GOT3 (cell line): ENCODE measurements around the gene TTC29.

Source experiments
- DNase-seq: peaks from one replicate; lab custom pipeline; 2025; ENCODE audit warnings: mixed read lengths; lab: John Stamatoyannopoulos, UW

TTC29 gene, protein sequence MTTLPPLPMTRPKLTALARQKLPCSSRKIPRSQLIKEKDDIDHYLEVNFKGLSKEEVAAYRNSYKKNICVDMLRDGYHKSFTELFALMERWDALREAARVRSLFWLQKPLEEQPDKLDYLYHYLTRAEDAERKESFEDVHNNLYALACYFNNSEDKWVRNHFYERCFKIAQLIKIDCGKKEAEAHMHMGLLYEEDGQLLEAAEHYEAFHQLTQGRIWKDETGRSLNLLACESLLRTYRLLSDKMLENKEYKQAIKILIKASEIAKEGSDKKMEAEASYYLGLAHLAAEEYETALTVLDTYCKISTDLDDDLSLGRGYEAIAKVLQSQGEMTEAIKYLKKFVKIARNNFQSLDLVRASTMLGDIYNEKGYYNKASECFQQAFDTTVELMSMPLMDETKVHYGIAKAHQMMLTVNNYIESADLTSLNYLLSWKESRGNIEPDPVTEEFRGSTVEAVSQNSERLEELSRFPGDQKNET

DNA sequence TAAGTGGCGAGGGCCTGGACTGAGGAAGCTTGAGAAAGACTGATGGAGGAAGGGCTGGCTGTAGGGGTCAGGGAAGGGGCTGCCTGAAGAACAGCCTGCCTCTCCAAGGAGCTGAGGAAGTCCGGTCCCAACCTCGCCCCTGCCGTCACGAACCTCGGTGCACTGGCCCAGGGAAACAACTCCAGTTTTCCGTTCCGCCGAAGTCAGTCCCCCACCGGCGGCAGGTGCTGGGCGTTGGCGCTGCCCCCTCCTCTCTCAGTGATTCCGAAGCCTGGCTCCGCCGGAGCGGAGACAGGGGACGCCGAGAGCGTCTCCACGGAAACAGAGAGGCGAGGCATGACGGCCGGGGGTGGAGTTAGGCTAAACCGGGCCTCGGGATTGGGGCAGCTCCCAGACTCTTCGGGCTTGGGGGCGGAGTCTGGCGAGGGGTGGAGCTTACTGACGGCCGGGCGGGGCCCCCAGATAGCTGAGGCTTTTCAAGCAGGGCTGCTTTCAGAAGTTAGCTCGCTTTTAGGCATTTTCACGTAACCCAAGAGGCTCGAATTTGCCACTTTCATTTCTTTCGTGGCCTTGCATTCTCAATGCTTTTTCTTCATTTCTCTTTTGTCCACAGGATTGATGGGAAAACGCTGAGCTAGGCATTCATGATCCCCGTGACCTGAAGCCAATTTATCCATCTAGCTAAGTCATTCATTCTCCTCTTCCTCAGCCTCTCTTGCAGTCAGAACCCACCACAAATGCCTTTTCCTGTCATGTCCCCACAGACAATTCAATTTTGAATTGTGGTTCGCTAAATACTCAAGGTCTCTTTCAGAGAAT, at the start of gene TTC29:
TSS of gene TTC29 (minus strand) at position 309 of the 819 bp plus-strand sequence. CDS start 5,969 bp downstream, outside the sequence.
- peak; percentile 43 for DNase-seq

DNA sequence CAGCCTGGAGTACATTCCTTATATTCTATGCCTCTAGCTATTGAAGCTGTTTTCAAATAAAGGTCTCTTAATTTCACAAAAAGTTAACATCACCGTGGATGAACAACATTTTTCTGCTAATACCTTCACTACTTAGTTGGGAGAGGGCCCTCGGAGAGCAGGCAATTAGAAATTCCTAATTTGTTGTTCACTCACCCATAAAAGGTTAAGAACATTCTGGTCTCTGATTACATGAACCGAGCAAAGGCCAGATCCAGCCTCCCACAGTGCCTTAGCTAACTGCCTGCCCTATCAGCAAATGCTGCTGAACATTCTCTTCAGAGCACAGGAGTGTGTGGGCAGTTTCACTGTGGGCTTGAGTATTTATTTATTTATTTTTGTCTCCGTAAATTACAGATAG, 36.0 kb upstream of the TTC29 start:
- no peak for DNase-seq

DNA sequence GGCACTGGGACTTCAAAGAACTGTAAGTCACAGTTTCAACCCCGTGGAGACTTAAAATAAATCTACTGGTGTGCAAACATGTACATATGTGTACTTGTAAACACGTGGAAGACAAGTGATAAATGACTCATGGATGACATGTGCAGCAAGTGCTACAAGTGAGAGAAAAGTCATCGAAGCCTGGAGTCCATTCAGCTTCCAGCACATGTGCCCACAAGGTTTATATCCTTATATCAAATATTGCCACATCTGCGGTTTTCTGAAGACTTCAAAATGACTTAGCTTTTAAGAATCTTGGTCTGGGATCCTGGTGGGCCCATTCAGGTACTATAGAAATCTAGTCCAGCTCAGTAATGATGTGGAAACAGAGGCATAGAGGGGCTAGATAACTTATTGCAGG, 33.0 kb upstream of the TTC29 start:
- DNase-seq: no peak

DNA sequence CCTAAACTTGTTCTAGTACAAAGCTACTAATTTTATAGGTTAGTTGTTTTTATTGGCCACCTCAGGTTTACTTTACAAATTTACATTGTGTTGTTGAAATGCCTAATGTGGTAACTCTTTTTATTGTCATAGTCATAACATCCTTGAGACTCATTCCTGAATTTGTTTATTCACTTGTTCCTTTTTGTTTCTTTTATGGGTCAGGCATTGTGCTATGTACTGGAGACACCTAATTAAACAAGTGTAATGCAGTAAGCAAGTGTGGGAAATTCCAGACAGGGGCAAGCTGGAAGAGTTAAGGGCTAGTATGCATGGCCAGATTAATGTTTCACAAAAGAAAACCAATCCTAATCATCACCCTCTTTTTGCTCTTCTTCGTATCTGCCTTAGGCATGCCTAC, 30.5 kb upstream of the TTC29 start:
- DNase-seq: no peak

DNA sequence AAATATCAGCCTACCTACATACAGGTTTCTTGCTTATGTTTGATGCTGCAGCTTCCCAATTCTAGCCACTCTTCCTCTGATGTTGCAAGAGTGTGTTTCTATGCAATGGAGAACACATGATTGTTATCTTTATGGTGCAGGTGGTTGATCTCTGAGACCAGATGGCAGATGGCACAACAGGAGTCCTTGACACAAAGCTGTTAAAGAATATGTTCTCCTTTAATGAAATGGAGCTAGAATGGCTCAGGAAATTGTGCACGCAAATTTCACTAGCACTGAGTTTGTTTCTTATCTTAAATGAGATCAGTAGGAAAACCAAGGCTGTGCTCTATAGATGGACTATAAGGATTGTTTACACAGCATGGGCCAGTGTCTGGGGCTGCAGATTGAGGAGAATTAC, 29.9 kb upstream of the TTC29 start:
- no peak for DNase-seq

DNA sequence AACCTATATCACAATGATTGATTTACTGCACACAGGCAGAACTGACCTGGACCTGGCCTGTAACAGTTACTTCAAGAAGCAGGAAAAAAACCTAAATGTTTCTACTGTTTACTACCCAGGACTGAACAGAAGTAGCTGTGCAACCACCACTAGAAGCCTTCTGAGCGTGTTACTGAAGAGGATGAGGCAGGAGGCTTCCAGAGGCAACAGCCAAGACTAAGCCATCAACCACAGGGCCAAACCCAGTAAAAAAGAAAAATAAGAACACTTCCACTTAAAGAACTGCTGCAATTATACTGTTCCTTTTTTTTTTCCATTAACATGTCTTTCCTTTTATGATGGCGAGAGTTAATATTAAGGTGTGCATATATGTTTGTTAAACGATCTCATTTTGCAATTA, 29.4 kb upstream of the TTC29 start:
- DNase-seq: no peak

DNA sequence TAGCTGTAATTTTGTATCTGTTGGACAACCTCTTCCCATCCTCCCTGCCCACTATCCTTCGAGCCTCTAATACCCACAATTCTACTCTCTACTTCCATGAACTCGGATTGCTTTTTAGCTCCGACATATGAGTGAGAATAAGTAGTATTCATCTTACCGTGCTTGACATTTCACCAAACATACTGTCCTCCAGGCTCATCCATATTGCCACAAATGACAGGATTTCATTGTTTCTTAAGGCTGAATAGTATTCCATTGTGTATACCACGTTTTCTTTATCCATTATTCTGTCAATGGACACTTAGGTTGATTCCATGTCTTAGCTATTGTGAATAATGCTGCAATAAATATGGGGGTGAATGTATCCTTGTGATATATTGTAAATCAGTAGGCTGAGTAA, 26.4 kb upstream of the TTC29 start:
- DNase-seq: no peak

DNA sequence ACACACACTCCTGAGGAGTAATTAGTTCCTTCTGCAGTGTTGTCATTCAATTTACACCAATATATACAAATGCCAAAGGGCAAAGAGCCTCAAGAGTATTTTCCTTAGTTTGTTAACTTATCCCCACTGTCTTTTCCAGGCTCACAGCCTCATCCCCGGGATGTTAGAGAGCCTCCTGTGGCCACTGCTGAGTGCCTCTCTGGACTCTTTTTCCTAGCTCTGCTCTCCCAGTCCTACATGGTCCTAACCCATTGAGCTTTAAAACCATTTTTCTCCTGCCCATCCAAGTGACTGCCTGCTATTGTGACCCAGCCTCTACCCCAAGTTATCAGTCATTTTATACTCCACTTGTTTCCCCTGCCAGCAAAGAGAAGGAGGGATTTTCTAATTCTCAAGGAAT, 23.5 kb upstream of the TTC29 start:
- DNase-seq: no peak

DNA sequence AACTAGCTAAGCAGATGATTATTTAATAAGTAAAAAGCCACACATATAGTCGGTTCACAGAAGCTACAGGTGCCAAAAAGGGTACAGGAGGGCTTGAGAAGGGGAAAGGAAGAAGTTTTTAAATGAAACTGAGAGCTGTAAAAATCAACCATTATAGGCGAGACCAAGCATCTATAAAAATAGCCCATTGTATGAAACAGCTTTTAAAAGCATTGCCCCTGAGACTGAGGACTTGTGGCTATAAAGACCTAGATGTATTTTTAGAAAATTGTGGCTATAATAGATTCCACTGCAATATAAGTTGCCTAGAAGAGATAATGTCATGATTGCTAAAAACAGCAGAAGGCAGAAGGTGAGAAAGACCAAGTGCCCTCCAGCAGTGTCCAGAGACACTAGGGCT, 15.0 kb upstream of the TTC29 start:
- no peak for DNase-seq

DNA sequence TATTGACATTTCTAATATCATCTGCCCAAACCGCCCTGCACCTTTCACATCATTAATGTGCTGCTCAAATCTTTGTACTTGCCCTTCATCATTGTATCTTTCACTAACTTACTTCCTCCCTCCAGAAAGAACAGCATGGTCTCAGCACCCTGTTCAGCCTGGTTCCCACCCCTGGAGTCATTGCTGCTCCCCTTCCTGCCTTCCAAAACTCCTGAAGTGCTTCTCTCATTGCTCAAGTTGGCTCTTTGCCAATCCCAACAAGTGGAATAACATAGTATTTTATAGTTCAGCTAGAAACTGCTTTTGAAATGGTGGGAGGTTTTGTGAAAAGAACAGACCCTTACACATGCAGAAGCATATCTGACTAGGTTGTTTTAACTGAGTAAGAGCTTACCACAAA, 14.0 kb upstream of the TTC29 start:
- no peak for DNase-seq

DNA sequence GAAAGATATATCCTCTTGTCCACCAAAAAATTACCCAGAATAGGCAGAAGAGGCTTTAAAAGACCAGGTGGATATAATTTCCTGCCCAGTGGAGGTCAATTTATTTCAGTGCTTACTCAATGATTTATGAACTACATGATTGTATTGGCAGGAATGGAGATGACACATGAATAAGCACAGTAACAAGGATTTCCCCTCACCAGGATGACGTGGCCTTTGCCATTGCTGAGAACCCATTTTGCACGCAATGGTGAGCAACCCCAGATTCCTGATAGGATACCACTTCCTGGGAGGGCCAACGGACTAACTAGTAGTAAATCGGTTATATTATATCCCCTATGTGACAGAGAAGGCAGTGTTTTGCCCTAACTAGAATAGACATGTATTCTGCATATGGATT, 11.6 kb upstream of the TTC29 start:
- DNase-seq: peak; percentile 29

DNA sequence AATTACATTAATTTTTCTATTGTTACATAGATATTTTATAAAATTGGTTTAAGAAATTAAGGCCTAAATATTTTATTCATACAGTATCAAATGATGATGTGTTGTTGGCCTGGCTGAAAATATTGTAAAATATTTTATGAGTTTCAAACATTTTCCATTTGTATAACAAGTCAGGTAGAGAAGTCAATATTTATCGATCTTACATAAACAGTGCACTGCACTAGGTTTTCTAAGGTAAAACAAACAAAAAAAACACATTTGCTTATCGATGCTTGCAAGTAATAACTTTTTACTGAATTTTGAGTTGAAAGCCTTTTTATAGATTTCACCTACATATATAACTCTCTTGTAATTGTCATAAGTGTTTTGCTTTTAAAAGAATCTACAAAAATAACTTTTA, 7.2 kb upstream of the TTC29 start:
- DNase-seq: no peak

DNA sequence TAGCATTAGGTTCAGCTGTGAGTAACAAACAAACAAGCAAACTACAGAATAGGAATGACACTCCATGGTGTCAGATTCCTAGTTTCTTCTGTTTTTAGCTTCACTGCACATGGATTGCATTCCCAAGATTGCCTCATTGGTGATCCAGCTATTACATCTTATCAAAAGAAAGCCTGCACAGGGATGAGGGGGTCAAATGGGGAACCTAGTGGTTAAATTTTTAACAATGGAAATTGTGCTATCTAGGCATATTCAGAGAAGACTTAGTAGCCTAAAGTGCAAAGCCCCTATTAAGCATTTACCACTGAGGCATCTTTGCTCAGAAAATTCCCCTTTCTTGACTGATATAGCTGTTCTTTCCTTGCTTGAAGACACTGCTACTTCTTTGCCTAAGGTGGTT, 3.9 kb upstream of the TTC29 start:
- DNase-seq: no peak

DNA sequence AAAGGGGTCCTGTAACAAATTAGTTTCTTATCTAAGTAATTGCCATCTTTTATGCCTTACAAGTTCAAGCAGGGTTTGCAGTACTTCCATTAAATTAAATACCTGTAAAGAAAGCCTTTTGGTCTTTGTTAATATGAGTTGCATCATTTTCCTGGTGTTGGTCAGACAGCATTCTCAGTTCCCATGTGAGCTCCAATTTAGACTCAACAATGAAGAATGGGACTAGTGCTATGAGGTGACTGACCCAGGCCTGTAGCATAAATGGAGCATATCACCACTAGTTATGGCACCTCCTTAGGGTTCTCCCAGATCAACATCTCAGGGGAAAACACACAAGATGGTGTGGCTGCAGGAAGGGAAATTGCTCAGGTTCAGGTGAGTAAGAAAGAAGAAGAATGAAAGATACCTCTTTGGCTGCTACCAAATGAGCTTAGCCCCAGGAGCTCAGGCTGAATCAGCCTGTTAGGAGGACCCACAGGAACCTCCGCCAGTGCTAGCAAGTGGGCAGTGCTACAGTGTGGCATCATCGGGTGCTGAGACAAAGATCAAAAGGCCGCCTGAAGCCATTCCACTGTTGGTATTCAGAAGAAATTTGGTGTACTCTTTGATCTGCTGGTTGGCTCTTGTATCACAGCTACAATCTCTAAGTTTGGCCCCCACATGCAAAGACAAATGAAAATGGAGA, 1.8 kb downstream of the TTC29 start:
- no peak for DNase-seq

DNA sequence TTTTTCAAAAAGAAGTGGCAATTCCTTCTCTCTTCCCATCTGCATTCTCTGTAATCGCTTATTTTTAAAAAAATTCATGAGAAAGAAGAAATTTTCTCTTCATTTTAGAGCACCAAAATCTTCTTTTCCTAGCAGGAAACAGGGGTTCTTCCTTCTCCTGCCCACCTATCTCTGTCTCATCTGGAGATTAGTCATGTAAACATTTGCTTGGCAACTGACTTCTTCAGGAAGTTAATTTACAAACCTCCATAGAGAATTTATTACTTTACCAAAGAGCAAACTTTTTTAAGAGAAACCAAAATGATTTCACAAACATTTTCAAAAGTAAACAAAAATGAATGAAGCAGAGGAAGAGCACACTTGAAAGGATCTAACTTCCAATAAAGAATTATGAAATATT, 13.5 kb downstream of the TTC29 start:
- no peak for DNase-seq

DNA sequence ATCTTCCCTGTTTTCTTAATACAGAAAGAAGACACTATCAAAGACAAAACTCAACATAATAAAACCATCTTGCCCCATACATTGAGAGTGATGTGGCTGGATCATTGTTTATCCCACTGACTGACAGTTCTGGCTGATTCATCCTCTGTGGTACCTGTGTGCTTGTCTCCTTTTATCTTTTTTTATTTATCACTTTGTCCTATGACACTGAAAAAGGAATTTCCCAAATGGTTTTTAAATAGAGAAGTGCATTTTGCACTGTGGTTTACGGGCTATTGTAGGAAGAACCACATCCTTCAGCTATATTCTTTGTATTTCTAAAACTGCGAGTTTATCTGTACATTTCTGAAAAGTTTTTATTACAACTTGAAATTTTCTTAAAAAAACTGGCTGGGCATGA, 15.0 kb downstream of the TTC29 start:
- DNase-seq: no peak

DNA sequence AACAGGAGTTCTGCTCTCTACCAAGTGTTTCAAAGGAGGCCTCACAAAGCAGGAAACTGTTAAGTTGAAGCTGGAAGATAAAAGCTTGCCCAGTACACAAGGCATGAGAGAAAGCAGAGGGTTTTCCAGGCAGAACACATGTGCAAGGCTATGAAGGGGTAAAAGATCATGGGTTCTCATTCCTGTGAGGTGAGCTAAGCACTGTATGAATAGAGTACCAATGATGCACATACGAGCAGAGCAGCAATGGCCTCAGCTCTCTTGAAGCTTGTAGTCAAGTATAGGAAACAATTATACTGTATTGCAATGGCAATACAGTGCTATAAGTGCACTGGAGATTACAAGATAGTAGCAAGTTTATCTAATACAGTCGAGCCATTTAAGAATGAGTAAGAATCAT, 18.0 kb downstream of the TTC29 start:
- no peak for DNase-seq

DNA sequence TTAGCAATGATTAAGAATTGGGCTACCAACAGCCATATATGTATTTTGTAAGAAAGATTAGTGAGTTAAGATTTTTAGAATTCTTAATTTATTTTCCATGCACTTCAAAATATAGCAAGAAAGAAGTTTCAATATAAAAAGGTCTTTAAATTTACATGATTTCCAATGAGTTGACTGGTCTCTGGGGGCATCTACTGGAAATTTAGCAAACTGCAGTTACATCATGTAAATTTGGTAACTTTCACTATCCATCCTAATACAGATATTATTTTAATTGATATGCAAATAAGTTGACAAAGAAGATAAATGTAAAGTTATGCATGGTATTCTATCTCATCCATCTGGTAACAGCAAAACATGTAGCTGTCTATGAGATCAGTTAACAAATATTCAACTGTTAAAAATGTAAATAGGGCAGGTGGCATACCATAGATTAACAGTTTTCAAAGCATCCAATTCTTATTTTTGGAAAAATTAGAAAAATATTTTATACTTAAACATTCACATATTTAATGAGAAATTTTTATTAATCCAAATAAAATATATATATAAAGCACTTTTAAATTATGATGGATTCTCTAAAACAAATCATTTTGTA, 29.1 kb downstream of the TTC29 start:
- DNase-seq: no peak

DNA sequence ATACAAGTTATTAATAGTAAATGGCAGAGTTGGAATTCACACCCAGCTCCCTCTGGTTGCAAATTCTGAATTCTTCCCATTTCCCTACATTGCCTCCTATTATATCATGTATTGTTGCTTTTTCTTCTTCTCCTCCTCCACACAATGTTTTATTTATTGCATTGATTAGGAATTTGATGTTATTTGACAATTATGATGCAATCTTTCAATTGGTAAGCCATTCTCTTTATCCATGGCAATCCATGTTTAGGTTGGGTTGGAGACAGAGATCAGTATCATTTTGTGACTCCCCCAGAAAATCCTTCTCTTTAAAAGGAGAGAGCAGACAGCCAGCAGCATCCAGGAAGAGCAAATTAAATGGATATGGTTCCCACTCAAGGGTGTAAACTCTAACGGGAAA, 30.5 kb downstream of the TTC29 start:
- DNase-seq: no peak

DNA sequence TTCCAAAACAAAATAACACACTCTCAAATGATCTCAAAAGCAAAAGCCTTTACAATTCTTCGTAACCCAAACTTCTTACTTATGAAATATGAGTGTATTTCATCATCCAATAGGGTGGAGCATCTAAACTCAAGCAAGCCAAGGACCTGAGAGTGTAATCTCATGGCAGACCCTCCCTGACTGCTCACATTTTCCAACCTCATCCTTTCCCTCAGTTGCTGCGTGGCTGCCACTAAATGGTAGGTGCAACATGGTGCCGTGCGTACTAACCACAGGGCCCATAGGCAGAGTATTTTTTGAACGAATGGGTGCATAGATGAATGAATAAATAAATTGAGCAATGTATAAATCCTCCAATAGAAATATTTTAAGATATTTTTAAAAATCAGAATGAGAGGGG, 45.4 kb downstream of the TTC29 start:
- no peak for DNase-seq

DNA sequence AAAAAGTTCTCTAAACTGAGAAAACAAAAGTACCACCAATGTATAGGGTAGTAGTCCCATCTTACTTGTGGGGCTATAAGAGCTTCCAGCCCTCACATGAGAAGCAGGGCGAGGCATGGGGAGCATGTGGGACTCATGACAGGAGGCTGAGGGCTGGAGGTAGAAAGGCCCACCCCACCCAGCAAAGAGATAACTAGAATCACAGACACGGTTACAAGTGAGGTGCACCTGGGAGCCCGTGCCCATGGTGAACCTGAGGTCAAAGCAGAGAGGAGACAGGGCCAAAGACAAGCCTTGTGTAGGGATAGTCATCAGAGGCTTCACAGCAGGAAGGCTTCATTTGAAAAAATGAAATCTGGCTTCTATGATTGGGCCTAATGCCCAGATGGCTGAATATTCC, 55.4 kb downstream of the TTC29 start:
- no peak for DNase-seq

DNA sequence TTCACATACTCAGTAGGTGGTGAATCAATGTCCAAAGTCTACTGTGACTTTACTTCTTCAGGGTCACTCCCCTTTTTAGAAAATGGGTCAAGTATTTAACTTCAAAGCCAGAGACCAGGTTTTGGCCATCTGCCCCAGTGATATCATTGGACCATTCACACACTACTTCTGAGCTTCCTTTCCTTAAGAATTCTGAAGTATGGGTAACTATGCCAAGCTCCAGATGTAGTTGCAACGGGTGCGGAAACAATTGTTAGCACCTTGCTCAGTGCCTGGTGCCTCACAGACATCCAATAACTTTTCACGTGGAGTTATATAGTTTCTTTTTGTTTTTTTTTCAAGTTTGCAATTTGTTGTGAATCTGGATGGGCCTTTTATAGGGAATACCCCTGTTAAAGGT, 62.6 kb downstream of the TTC29 start:
- DNase-seq: no peak
